GM23338 (cell line): ENCODE results near the gene GSTM2. TPM values are rescaled to one million over a fixed set of nuclear protein-coding genes. Genes with fewer than 3 reads are reported as not detected.
"Not testable (repeated sequence)": the region's sequence is repeated elsewhere in the genome, so short reads cannot be mapped to it uniquely, and the experiment has no call there.

Experiments used
- ATAC-seq: fragments of 200-7000 bp; cut with Tn5 transposase; 3 replicates; pipeline ENCODE4 v1.9.1; 2020
- DNase-seq: peaks from one replicate; pipeline ENCODE4 v3.0.0-alpha.2; 2015; ENCODE audit warnings: low spot score
- H2AFZ ChIP-seq: fragments of 200-600 bp; sonication (generic); 2 replicates; pipeline ENCODE4 v1.8.0; 2016; ENCODE audit warnings: antibody characterized with exemption, mild to moderate bottlenecking, moderate library complexity
- H3F3A ChIP-seq: fragments of 200-600 bp; sonication (generic); replicated peaks from 2 replicates; pipeline ENCODE4 v1.8.0; 2017; ENCODE audit warnings: antibody characterized with exemption, mixed run types, low read depth
- H3K27ac ChIP-seq: fragments of 200-600 bp; sonication (generic); 2 replicates; pipeline ENCODE4 v1.6.1; 2016; ENCODE audit warnings: low read depth
- H3K27me3 ChIP-seq: fragments of 200-600 bp; sonication (generic); 2 replicates; pipeline ENCODE4 v1.8.0; 2016; ENCODE audit warnings: mild to moderate bottlenecking, mixed run types, moderate library complexity; ENCODE audit not compliant: insufficient read depth
- H3K36me3 ChIP-seq: fragments of 200-600 bp; sonication (generic); 2 replicates; pipeline ENCODE4 v1.8.0; 2016; ENCODE audit warnings: mild to moderate bottlenecking; ENCODE audit not compliant: insufficient read depth
- H3K4me1 ChIP-seq: fragments of 200-600 bp; sonication (generic); 2 replicates; pipeline ENCODE4 v1.8.0; 2016; ENCODE audit warnings: mild to moderate bottlenecking, moderate library complexity; ENCODE audit not compliant: insufficient read depth
- H3K4me2 ChIP-seq: fragments of 200-600 bp; sonication (generic); 2 replicates; pipeline ENCODE4 v1.7.1; 2017; ENCODE audit warnings: mixed run types
- H3K4me3 ChIP-seq: fragments of 200-600 bp; sonication (generic); 2 replicates; pipeline ENCODE4 v1.6.1; 2016; ENCODE audit warnings: mixed run types
- H3K79me2 ChIP-seq: fragments of 200-600 bp; sonication (generic); replicated peaks from 2 replicates; pipeline ENCODE4 v1.8.0; 2017; ENCODE audit warnings: mild to moderate bottlenecking; ENCODE audit not compliant: insufficient read depth
- H3K9me2 ChIP-seq: fragments of 200-600 bp; sonication (generic); 2 replicates; pipeline ENCODE4 v1.8.0; 2017; ENCODE audit not compliant: insufficient read depth
- H4K20me1 ChIP-seq: fragments of 200-600 bp; sonication (generic); replicated peaks from 2 replicates; pipeline ENCODE4 v1.8.0; 2017; ENCODE audit warnings: mild to moderate bottlenecking; ENCODE audit not compliant: insufficient read depth
- H3K27ac Mint-ChIP-seq: 2 replicates; pipeline ENCODE4 v1.8.0; 2020; ENCODE audit warnings: inconsistent platforms, mild to moderate bottlenecking, moderate library complexity, mixed read lengths
- H3K27me3 Mint-ChIP-seq: 3 replicates; pipeline ENCODE4 v1.8.0; 2022; ENCODE audit warnings: low read depth, mild to moderate bottlenecking, moderate library complexity, mixed read lengths, inconsistent platforms; ENCODE audit not compliant: insufficient read depth, poor library complexity
- H3K36me3 Mint-ChIP-seq: 3 replicates; pipeline ENCODE4 v1.8.0; 2021; ENCODE audit warnings: low read depth, mild to moderate bottlenecking, inconsistent platforms, moderate library complexity, mixed read lengths
- H3K4me1 Mint-ChIP-seq: 3 replicates; pipeline ENCODE4 v1.8.0; 2020; ENCODE audit warnings: mild to moderate bottlenecking, inconsistent platforms, mixed read lengths
- H3K4me3 Mint-ChIP-seq: 3 replicates; pipeline ENCODE4 v1.8.0; 2021; ENCODE audit warnings: moderate library complexity, mild to moderate bottlenecking, inconsistent platforms, mixed read lengths
- H3K9me3 Mint-ChIP-seq: 3 replicates; pipeline ENCODE4 v1.8.0; 2020; ENCODE audit warnings: moderate library complexity, mild to moderate bottlenecking, inconsistent platforms, mixed read lengths
- CREB1 ChIP-seq: fragments of 250-450 bp; sonication (Bioruptor Pico); IDR thresholded peaks from 2 replicates; pipeline ENCODE4 v1.5.0; 2020; ENCODE audit warnings: low read depth, mild to moderate bottlenecking, moderate library complexity
- EZH2phosphoT487 ChIP-seq: fragments of 200-600 bp; sonication (generic); IDR thresholded peaks from one replicate; pipeline ENCODE4 v1.8.1; 2018; ENCODE audit warnings: antibody characterized with exemption; ENCODE audit not compliant: unreplicated experiment
- polyA plus RNA-seq: library from polyadenylated mRNA; unstranded; fragments of >200 nt; fragmentation: Nextera tagmentation; extraction: Ambion mirVana; gene quantifications from 2 replicates; pipeline ENCODE4 v1.2.1, GENCODE V29; 2016
- total RNA-seq: library from RNA; depleted of rRNA; stranded (reverse); fragments of >200 nt; shearing (Covaris generic); gene quantifications from 2 replicates; pipeline ENCODE4 v1.2.3, GENCODE V29; 2014
- TF ChIP-seq, protein P1 (sequence below): IDR thresholded peaks from one replicate; pipeline ENCODE4 v1.6.1; 2018; ENCODE audit warnings: antibody characterized with exemption; ENCODE audit not compliant: unreplicated experiment

Gene GSTM2
- total and polyA plus RNA-seq, 2 experiments from 2014 or later, result 8.9 to 16.0 TPM

DNA sequence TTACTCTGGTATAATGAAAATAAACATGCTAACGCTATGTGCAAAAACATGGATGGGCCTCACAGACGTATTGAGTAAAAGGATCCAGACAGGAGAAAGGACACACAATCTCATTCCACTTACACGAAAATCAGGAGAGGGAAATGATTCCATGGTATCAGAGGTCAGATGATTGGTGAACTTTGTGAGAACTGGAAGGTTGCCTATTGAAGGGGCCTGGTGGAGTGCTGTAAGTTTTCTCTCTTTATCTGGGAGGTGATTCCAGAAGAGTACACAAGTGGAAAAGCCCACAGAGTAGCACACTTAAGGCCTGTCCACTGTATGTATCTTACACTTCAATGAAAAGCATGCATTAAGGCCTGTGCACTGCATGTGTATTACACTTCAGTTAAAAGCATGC, 9.6 kb downstream of the GSTM2 start (continued):
- TF ChIP-seq, protein P1, sequence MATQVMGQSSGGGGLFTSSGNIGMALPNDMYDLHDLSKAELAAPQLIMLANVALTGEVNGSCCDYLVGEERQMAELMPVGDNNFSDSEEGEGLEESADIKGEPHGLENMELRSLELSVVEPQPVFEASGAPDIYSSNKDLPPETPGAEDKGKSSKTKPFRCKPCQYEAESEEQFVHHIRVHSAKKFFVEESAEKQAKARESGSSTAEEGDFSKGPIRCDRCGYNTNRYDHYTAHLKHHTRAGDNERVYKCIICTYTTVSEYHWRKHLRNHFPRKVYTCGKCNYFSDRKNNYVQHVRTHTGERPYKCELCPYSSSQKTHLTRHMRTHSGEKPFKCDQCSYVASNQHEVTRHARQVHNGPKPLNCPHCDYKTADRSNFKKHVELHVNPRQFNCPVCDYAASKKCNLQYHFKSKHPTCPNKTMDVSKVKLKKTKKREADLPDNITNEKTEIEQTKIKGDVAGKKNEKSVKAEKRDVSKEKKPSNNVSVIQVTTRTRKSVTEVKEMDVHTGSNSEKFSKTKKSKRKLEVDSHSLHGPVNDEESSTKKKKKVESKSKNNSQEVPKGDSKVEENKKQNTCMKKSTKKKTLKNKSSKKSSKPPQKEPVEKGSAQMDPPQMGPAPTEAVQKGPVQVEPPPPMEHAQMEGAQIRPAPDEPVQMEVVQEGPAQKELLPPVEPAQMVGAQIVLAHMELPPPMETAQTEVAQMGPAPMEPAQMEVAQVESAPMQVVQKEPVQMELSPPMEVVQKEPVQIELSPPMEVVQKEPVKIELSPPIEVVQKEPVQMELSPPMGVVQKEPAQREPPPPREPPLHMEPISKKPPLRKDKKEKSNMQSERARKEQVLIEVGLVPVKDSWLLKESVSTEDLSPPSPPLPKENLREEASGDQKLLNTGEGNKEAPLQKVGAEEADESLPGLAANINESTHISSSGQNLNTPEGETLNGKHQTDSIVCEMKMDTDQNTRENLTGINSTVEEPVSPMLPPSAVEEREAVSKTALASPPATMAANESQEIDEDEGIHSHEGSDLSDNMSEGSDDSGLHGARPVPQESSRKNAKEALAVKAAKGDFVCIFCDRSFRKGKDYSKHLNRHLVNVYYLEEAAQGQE, result no peak
- no peak for TF ChIP-seq CREB1 (CRISPR knock-in tag)
- TF ChIP-seq EZH2phosphoT487, result no peak

DNA sequence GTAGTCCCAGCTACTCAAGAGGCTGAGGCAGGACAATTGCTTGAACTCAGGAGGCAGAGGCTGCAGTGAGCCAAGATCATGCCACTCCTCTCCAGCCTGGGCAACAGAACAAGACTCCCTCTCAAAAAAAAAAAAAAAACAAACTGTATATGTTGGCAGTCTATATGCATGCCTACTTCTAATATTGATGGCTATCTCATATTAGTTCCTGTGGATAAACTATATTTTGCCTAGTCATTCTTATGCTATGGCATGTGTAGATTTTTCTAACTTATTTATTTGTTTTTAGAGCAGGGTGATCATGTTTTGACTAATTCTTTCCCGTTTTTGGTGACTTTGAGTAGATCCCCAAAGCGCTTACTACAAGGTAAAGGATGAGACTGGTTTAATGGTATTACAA, 10.8 kb downstream of the GSTM2 start:
- H3K27me3 ChIP-seq, H2AFZ ChIP-seq, H3K27ac Mint-ChIP-seq, H3K4me1 Mint-ChIP-seq, H3K79me2 ChIP-seq, H3K36me3 Mint-ChIP-seq, H3K4me1 ChIP-seq, H4K20me1 ChIP-seq, H3K36me3 ChIP-seq, H3F3A ChIP-seq, DNase-seq, ATAC-seq, H3K4me3 ChIP-seq, H3K9me3 Mint-ChIP-seq, H3K27me3 Mint-ChIP-seq, H3K4me3 Mint-ChIP-seq, H3K4me2 ChIP-seq, H3K9me2 ChIP-seq, H3K27ac ChIP-seq: not testable (repeated sequence)

DNA sequence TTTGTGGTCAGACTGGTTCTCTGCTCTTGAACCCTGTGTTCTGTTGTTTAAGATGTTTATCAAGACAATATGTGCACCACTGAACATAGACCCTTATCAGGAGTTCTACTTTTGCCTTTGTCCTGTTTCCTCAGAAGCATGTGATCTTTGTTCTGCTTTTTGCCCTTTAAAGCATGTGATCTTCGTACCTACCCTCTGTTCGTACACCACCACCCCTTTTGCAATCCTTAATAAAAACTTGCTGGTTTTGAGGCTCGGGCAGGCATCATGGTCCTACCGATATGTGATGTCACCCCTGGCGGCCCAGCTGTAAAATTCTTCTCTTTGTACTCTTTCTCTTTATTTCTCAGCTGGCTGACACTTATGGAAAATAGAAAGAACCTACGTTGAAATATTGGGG, 16.9 kb downstream of the GSTM2 start:
- H3K4me1 Mint-ChIP-seq, H3K4me3 Mint-ChIP-seq, ATAC-seq: not testable (repeated sequence)

DNA sequence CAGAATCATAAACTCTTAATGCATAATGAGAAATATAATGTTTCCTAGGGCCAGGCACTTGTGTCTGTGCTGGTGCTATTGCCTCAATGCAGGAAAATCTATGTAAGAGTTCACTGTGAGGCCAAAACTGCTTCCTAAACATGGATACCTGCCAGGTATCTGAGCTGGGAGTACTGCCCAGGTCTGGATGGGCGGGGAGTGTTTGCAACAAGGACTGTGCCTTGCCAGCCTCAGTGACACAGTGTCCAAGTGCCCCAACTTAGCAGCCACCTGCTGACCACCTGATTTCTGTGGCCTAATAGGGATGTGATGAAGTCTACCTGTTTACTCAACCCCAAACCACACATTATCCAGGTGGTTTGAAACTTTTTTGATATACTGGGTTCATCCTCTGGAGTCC, 17.5 kb downstream of the GSTM2 start:
- not testable (repeated sequence) for H3K36me3 Mint-ChIP-seq, H3K27ac Mint-ChIP-seq, ATAC-seq

More for the DNA sequence above, 16.9 kb downstream of the GSTM2 start:
- H3K4me1 ChIP-seq, H3K9me2 ChIP-seq, H3K79me2 ChIP-seq, H3K27me3 ChIP-seq, H3K36me3 Mint-ChIP-seq, DNase-seq, H3K27ac Mint-ChIP-seq, H3K9me3 Mint-ChIP-seq, H2AFZ ChIP-seq, H3F3A ChIP-seq, H3K4me2 ChIP-seq, H3K4me3 ChIP-seq, H4K20me1 ChIP-seq, H3K27me3 Mint-ChIP-seq, H3K36me3 ChIP-seq, H3K27ac ChIP-seq: not testable (repeated sequence)

DNA sequence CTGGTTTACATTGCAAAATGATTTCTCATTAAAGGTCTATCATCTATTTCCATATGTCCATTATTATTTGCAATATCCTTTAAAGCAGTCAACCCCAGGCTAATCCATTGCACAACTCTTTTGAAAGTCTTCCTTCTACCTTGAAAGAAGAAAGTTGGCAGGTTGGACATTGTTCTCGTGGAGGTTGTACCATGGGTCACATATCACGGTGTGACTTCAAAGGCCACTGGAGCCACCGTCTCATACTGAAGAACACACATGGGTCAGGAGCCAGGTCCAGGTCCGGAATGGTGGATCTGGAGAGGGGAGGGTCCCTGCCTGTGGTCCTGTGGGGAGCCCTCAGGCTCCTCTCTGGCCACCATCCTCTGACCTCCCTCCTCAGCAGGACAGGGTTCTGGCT, 18.0 kb downstream of the GSTM2 start:
- H3K36me3 ChIP-seq, H3K79me2 ChIP-seq, H3K4me1 ChIP-seq, H3K27me3 Mint-ChIP-seq, ATAC-seq, H3K4me3 Mint-ChIP-seq, H3F3A ChIP-seq, DNase-seq, H3K27me3 ChIP-seq, H3K36me3 Mint-ChIP-seq, H3K27ac ChIP-seq, H2AFZ ChIP-seq, H3K27ac Mint-ChIP-seq, H3K9me2 ChIP-seq, H3K4me2 ChIP-seq, H3K9me3 Mint-ChIP-seq, H4K20me1 ChIP-seq, H3K4me3 ChIP-seq, H3K4me1 Mint-ChIP-seq: not testable (repeated sequence)

More for the DNA sequence above, 17.5 kb downstream of the GSTM2 start:
- not testable (repeated sequence) for H3K4me2 ChIP-seq, H3K27me3 ChIP-seq, H3K27ac ChIP-seq, H4K20me1 ChIP-seq, H3K79me2 ChIP-seq, H3K4me1 ChIP-seq, H3K36me3 ChIP-seq, H3K4me3 ChIP-seq, H3K4me1 Mint-ChIP-seq, H3F3A ChIP-seq, H3K27me3 Mint-ChIP-seq, DNase-seq, H3K9me2 ChIP-seq, H3K9me3 Mint-ChIP-seq, H3K4me3 Mint-ChIP-seq, H2AFZ ChIP-seq

DNA sequence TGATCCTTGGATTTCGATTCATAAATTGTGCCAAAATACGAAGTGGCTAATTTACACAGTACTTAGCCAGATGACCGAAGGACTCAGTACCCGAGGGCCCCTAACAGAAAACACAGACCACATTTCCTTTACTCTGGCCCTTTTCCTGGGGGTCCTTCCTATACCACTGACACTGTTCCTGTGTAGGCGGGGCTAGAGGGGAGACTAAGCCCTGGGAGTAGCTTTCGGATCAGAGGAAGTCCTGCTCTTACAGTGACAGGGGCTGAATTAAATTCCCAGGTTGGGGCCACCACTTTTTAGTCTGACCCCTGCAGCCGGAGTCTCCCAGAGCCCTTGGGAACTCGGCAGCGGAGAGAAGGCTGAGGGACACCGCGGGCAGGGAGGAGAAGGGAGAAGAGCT, 19.3 kb downstream of the GSTM2 start:
- not testable (repeated sequence) for H2AFZ ChIP-seq, H3F3A ChIP-seq, H3K4me3 ChIP-seq, H3K79me2 ChIP-seq, H4K20me1 ChIP-seq, H3K4me2 ChIP-seq, H3K27ac Mint-ChIP-seq, H3K4me1 Mint-ChIP-seq, H3K9me2 ChIP-seq, H3K27me3 Mint-ChIP-seq, H3K4me3 Mint-ChIP-seq, ATAC-seq, H3K36me3 Mint-ChIP-seq, H3K27me3 ChIP-seq, H3K36me3 ChIP-seq, H3K4me1 ChIP-seq, H3K27ac ChIP-seq, DNase-seq, H3K9me3 Mint-ChIP-seq
